Gastroesophageal sphincter (tissue), 3 donors: ENCODE measurements around the gene FAU.

Experiments
- POLR2A ChIP-seq, 2 donors: fragments of 450-650 bp; IDR thresholded peaks; one replicate each; pipeline ENCODE4 v1.6.1; 2017; ENCODE audit warnings: antibody characterized with exemption in 2 of 2, mild to moderate bottlenecking in 2 of 2, moderate library complexity in 1 of 2
- TF ChIP-seq, protein P1 (sequence below), 4 experiments: fragments of 200-600 bp in 2 of 4; fragments of 450-650 bp in 2 of 4; sonication (generic) in 1 of 4; IDR thresholded peaks; one replicate each; pipeline ENCODE4 v1.5.1; 2017 to 2019; ENCODE audit warnings: antibody characterized with exemption in 4 of 4, mild to moderate bottlenecking in 2 of 4, moderate library complexity in 2 of 4

DNA sequence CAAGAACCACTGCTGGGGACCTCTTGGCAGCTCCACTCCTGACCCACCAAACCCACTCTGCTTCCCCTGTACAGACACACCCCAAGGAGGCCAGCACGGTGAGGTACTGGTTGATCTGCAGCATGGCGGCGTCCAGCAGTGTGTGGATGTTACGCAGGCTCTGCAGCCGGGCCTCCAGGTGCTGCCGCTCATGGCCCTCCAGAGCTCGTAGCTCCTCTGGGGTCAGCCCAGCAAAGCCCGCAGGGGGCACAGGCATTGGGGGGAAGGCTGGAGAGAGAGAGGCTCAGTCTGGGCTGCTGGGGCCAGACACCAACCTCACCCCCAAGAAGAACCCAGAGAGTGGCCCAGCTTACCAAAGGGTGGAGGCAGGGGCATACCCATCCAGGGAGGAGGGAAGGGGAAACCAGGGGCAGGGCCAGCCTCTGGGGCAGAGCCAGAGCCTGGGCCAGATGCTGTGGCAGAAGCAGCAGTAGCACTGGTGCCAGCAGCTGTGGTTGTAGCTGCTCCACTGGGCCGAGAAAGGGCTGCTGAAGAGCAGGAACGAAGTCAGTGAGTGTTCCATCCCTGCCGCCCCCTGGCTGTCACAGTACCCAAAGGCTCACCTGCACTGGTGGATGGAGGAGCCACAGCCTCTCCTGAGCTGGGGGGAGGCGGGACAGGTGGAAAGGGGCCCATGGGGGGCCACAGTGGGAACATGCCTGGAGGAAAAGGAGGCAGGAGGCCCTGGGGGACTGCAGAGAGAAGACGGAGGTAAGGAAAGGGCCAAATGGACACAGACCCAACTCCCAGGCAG, 7.9 kb upstream of the FAU start:
- TF ChIP-seq, protein P1, sequence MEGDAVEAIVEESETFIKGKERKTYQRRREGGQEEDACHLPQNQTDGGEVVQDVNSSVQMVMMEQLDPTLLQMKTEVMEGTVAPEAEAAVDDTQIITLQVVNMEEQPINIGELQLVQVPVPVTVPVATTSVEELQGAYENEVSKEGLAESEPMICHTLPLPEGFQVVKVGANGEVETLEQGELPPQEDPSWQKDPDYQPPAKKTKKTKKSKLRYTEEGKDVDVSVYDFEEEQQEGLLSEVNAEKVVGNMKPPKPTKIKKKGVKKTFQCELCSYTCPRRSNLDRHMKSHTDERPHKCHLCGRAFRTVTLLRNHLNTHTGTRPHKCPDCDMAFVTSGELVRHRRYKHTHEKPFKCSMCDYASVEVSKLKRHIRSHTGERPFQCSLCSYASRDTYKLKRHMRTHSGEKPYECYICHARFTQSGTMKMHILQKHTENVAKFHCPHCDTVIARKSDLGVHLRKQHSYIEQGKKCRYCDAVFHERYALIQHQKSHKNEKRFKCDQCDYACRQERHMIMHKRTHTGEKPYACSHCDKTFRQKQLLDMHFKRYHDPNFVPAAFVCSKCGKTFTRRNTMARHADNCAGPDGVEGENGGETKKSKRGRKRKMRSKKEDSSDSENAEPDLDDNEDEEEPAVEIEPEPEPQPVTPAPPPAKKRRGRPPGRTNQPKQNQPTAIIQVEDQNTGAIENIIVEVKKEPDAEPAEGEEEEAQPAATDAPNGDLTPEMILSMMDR (IDR thresholded peaks at IDR 0.05) = no peak
- TF ChIP-seq POLR2A (IDR thresholded peaks at IDR 0.05) = no peak
